NT2/D1 (cell line): ENCODE results near the gene ITPR2.

ENCODE experiments used
- SUZ12 ChIP-seq: IDR thresholded peaks from 2 replicates; pipeline ENCODE4 v1.6.1; 2011; ENCODE audit not compliant: insufficient read length, insufficient read depth; ENCODE audit errors: extremely low read depth
- YY1 ChIP-seq: IDR thresholded peaks from 2 replicates; pipeline ENCODE4 v1.6.1; 2011; ENCODE audit not compliant: insufficient read length, insufficient read depth
- ZNF274 ChIP-seq: IDR thresholded peaks from 2 replicates; pipeline ENCODE4 v1.6.1; 2011; ENCODE audit warnings: mild to moderate bottlenecking, low read depth, low read length

DNA sequence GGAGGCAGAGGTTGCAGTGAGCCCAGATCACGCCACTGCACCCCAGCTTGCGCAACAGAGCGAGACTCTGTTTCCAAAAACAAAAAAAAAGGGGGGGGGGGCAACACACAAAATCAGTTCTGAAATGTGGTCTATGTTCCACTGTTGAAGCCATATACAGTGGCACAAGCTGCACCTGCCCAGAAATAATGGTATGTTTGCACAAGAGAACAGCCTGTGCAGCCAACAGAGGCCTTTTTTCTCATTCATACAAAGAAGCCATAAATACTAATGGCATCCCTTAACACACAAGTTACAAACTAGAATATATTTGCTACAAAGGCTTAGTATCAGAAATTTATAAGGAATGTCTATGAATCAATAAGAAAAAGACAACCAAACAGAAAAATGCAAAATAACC lies 37.1 kb downstream of the ITPR2 start:
- no peak for TF ChIP-seq YY1
- no peak for TF ChIP-seq ZNF274
- TF ChIP-seq SUZ12: no peak
